Keratinocyte (primary cell): Measurements from ENCODE around the gene TTC22. TPM values are rescaled to one million over a fixed set of nuclear protein-coding genes. Genes with fewer than 3 reads are reported as not detected.

Source experiments
- DNase-seq: peaks from one replicate; pipeline ENCODE4 v3.0.0-alpha.2; 2011; ENCODE audit warnings: low read depth, missing footprints, low spot score
- FAIRE-seq: peaks from 2 replicates; lab custom pipeline; 2011; peaks lifted over from hg19 to GRCh38; lab: Jason Lieb, UNC
- H2AFZ ChIP-seq: 2 replicates; pipeline ENCODE4 v1.6.0; 2012; ENCODE audit warnings: low read length, control low read depth, inconsistent platforms; ENCODE audit not compliant: control insufficient read depth
- H3K27ac ChIP-seq: 2 replicates; pipeline ENCODE4 v1.5.1; 2011; ENCODE audit warnings: low read length; ENCODE audit not compliant: control insufficient read depth, insufficient read depth
- H3K27me3 ChIP-seq: 3 replicates; pipeline ENCODE4 v1.6.0; 2011; ENCODE audit warnings: low read length; ENCODE audit not compliant: control insufficient read depth, insufficient read depth; ENCODE audit errors: extremely low read depth
- H3K36me3 ChIP-seq, 2 experiments: 2 replicates in 1 of 2; 3 replicates in 1 of 2; pipeline ENCODE4 v1.5.1; 2011; ENCODE audit warnings: low read length in 2 of 2, mild to moderate bottlenecking in 1 of 2; ENCODE audit not compliant: control insufficient read depth in 2 of 2, insufficient read depth in 2 of 2; ENCODE audit errors: extremely low read depth in 1 of 2
- H3K4me1 ChIP-seq: 3 replicates; pipeline ENCODE4 v1.5.1; 2011; ENCODE audit warnings: low read length; ENCODE audit not compliant: control insufficient read depth, insufficient read depth; ENCODE audit errors: extremely low read depth
- H3K4me2 ChIP-seq: 3 replicates; pipeline ENCODE4 v1.6.0; 2011; ENCODE audit warnings: low read depth, low read length; ENCODE audit not compliant: control insufficient read depth, insufficient read depth; ENCODE audit errors: extremely low read depth
- H3K4me3 ChIP-seq, 3 experiments: fragments of 200-600 bp in 1 of 3; sonication (generic) in 1 of 3; 2 replicates in 2 of 3; 3 replicates in 1 of 3; pipeline ENCODE4 v1.5.1; 2011 to 2016; ENCODE audit warnings: low read length in 3 of 3, mild to moderate bottlenecking in 3 of 3, control low read depth in 2 of 3, inconsistent platforms in 1 of 3, low read depth in 1 of 3, mixed read lengths in 1 of 3, mixed run types in 1 of 3, moderate library complexity in 1 of 3; ENCODE audit not compliant: control insufficient read depth in 2 of 3, insufficient read depth in 2 of 3; ENCODE audit errors: extremely low read depth in 1 of 3
- H3K79me2 ChIP-seq: 2 replicates; pipeline ENCODE4 v1.6.0; 2012; ENCODE audit warnings: low read length; ENCODE audit not compliant: control insufficient read depth, insufficient read depth
- H3K9ac ChIP-seq: 3 replicates; pipeline ENCODE4 v1.6.0; 2011; ENCODE audit warnings: low read length; ENCODE audit not compliant: control insufficient read depth, insufficient read depth; ENCODE audit errors: extremely low read depth
- H3K9me1 ChIP-seq: 3 replicates; pipeline ENCODE4 v1.6.0; 2011; ENCODE audit warnings: low read length; ENCODE audit not compliant: control insufficient read depth, insufficient read depth; ENCODE audit errors: extremely low read depth
- H3K9me3 ChIP-seq: 2 replicates; pipeline ENCODE4 v1.5.1; 2012; ENCODE audit warnings: low read depth, low read length; ENCODE audit not compliant: control insufficient read depth
- H4K20me1 ChIP-seq: 3 replicates; pipeline ENCODE4 v1.6.0; 2011; ENCODE audit warnings: low read length; ENCODE audit not compliant: control insufficient read depth, insufficient read depth; ENCODE audit errors: extremely low read depth
- EZH2 ChIP-seq: IDR thresholded peaks from one replicate; pipeline ENCODE4 v1.6.1; 2012; ENCODE audit warnings: inconsistent platforms, mild to moderate bottlenecking, low read length, moderate library complexity
- dilution Hi-C: fragments of 300-500 bp; cut with MboI; formaldehyde crosslinking; loops from one replicate; pipeline ENCODE4 v1.7.0; 2020; ENCODE audit warnings: low sequenced_read_pairs; ENCODE audit not compliant: extremely low pct_ligation_motif_present
- polyA plus RNA-seq, 5 experiments: library from polyadenylated mRNA; depleted of rRNA in 3 of 5; stranded (reverse) in 3 of 5; stranded (forward) in 1 of 5; unstranded in 1 of 5; fragments of >200 nt; gene quantifications; 1 replicate in 1 of 5; 2 replicates in 3 of 5; 3 replicates in 1 of 5; pipeline versions ENCODE4 v1.2.1 to v1.2.3, GENCODE V29; 2011 to 2012; ENCODE audit warnings: missing spikeins in 2 of 5, low read depth in 1 of 5, low replicate concordance in 1 of 5
- TF ChIP-seq, protein P1 (sequence below), 3 experiments: IDR thresholded peaks in 1 of 3; conservative IDR thresholded peaks in 1 of 3; optimal IDR thresholded peaks in 1 of 3; 2 replicates in 2 of 3; 3 replicates in 1 of 3; pipeline versions ENCODE3 to v1.5.1; 2011; ENCODE audit warnings: low read length in 3 of 3, mild to moderate bottlenecking in 3 of 3, moderate library complexity in 2 of 3, control low read depth in 1 of 3, inconsistent platforms in 1 of 3; ENCODE audit not compliant: insufficient read depth in 2 of 3; ENCODE audit errors: extremely low read depth in 1 of 3

The TTC22 gene
- polyA plus RNA-seq, 1 donor (not counting 4 experiments of a cell fraction or from before 2014, with no cell fraction given), result 5.1 TPM

DNA sequence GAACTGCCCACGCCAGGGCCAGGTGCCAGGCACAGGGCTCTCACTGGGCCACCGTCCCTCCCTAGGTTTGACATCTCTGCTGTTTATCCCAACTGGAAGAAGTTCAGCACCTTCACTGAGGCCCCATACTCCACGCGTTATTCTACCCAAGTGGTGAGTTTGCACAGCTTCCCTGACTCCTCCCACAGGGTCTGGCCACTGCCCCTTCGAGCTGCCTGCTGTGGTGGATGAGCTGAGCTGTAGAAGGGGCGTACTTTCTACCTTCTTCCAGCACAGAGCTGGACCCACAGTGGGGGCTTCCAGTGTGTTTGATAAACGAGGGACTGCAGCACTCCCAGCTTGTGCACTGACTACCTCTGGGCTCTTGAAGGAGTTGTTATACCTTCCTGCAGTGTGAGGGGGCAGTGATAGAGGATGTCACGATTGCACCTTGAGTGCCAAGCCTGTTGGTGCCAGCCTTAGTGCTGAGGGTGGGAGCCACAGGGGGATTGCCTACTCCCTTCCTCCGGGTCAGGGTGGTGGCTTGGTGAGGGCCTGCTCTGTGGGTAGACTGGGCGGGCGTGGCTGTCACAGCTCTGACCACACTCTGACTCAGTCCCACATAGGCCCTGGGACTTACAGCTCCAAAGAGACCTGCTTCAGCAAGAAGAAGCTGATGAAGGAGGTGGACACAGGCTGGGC is 5.9 kb upstream of the TTC22 start:
- Histone ChIP-seq H3K9ac (no peak overlapping the region), H3K4me1 (peaks cover 6% of the 10 kb centered on the region), H3K36me3 (no peaks in the 10 kb centered on the region), H3K4me3 (no peak overlapping the region), H4K20me1 (no peaks in the 10 kb centered on the region), H3K4me2 (no peak overlapping the region), H3K9me1 (no peaks in the 10 kb centered on the region), H3K79me2 (no peaks in the 10 kb centered on the region), H3K27ac (no peak overlapping the region), H2AFZ (no peak overlapping the region), H3K27me3 (no peaks in the 10 kb centered on the region), H3K9me3 (no peaks in the 10 kb centered on the region)
- FAIRE-seq (no peak), DNase-seq (no peak)
- dilution Hi-C loops, result no loop called here
- no peak for TF ChIP-seq EZH2

DNA sequence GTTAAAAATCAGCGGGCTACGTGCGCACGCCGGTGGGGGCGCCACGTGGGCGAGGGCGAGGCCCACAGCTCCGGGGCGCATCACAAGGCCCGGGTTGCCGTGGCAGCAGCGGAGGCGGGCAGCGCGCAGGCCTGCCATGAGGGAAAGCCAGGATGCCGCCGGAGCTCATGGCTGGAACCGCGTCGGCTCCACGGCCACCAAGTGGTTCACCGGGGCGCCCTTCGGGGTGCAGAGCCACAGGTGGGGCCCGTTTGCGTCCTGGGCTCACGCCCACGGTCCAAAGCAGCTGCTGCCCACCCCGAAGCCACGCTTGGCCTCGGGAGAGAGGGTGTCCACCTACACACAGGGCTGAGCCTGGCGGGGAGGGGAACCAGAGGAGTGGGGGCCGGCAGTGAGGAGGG is 4.9 kb upstream of the TTC22 start:
- Histone ChIP-seq H3K9me3 (no peaks in the 10 kb centered on the region), H3K27ac (no peak overlapping the region), H3K9me1 (no peaks in the 10 kb centered on the region), H3K27me3 (no peaks in the 10 kb centered on the region), H3K9ac (no peak overlapping the region), H3K4me3 (no peak overlapping the region), H2AFZ (no peak overlapping the region), H3K36me3 (no peaks in the 10 kb centered on the region), H3K4me2 (no peak overlapping the region), H3K79me2 (no peaks in the 10 kb centered on the region), H4K20me1 (no peaks in the 10 kb centered on the region), H3K4me1 (peaks cover 13% of the 10 kb centered on the region)
- no peak for TF ChIP-seq EZH2
- DNase-seq (no peak), FAIRE-seq (no peak)
- dilution Hi-C loops, result no loop called here

DNA sequence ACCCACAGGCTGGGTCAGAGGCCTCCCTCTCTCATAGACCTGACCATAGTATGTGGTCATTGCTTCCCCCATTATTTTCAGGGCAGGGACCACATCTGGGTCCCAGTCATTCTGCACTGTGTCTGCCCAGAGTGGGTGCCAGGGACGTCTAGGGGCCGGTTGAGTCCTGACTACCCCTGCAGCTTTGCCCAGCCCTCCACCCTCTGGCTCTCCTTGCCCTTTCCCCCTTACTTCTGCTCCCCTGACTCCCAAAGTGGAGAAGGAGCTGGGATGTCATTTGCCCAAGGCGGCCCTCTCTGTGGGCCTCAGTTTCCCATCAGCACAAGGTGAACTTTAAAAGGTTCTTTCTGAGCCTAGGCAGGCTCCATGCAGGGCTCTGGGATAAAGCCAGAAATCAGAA is 4.3 kb upstream of the TTC22 start:
- Histone ChIP-seq H3K36me3 (no peaks in the 10 kb centered on the region), H3K9ac (no peak overlapping the region), H2AFZ (no peak overlapping the region), H3K4me1 (peaks cover 13% of the 10 kb centered on the region), H4K20me1 (no peaks in the 10 kb centered on the region), H3K9me1 (no peaks in the 10 kb centered on the region), H3K9me3 (no peaks in the 10 kb centered on the region), H3K27ac (no peak overlapping the region), H3K27me3 (no peaks in the 10 kb centered on the region), H3K4me2 (no peak overlapping the region), H3K79me2 (no peaks in the 10 kb centered on the region), H3K4me3 (no peak overlapping the region)
- DNase-seq (no peak), FAIRE-seq (no peak)
- TF ChIP-seq EZH2, result no peak
- TF ChIP-seq, protein P1, sequence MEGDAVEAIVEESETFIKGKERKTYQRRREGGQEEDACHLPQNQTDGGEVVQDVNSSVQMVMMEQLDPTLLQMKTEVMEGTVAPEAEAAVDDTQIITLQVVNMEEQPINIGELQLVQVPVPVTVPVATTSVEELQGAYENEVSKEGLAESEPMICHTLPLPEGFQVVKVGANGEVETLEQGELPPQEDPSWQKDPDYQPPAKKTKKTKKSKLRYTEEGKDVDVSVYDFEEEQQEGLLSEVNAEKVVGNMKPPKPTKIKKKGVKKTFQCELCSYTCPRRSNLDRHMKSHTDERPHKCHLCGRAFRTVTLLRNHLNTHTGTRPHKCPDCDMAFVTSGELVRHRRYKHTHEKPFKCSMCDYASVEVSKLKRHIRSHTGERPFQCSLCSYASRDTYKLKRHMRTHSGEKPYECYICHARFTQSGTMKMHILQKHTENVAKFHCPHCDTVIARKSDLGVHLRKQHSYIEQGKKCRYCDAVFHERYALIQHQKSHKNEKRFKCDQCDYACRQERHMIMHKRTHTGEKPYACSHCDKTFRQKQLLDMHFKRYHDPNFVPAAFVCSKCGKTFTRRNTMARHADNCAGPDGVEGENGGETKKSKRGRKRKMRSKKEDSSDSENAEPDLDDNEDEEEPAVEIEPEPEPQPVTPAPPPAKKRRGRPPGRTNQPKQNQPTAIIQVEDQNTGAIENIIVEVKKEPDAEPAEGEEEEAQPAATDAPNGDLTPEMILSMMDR (optimal IDR thresholded peaks at IDR 0.05 in 1 of 3, IDR thresholded peaks at IDR 0.05 in 1 of 3, conservative IDR thresholded peaks at IDR 0.05 in 1 of 3; ENCODE audit: extremely low read depth in 1 of 3, insufficient read depth in 2 of 3, low read length in 3 of 3), result no peak
- dilution Hi-C loops, result no loop called here
